ENCODE data around the gene TSC22D1.

TSC22D1 gene

GRCh38 chr13:44385401-44385800 lies 190.7 kb downstream of the TSC22D1 start:
- DNase-seq, result no peak
- TF ChIP-seq GATA1 (IDR thresholded peaks at IDR 0.05; ENCODE audit: low read depth, low read length), result no peak
- no peak for TF ChIP-seq POLR2A (IDR thresholded peaks at IDR 0.05; ENCODE audit: low read length)

GRCh38 chr13:44384778-44385177 lies 191.4 kb downstream of the TSC22D1 start:
- TF ChIP-seq GATA1 (IDR thresholded peaks at IDR 0.05; ENCODE audit: low read depth, low read length), result no peak
- TF ChIP-seq POLR2A (IDR thresholded peaks at IDR 0.05; ENCODE audit: low read length), result no peak
- DNase-seq, result no peak

- no peak for TF ChIP-seq POLR2A (IDR thresholded peaks at IDR 0.05; ENCODE audit: low read length)
- TF ChIP-seq GATA1 (IDR thresholded peaks at IDR 0.05; ENCODE audit: low read depth, low read length), result no peak
Observed at GRCh38 chr13:44383945-44384344, 192.2 kb downstream of the TSC22D1 start.

GRCh38 chr13:44382635-44383145 lies 193.4 kb downstream of the TSC22D1 start:
- peak; percentile 94 to 99 for DNase-seq
- peak; percentile 92 for TF ChIP-seq GATA1 (IDR thresholded peaks at IDR 0.05; ENCODE audit: low read depth, low read length)
- peak; percentile 33 for TF ChIP-seq POLR2A (IDR thresholded peaks at IDR 0.05; ENCODE audit: low read length)

More at GRCh38 chr13:44383945-44384344, 192.2 kb downstream of the TSC22D1 start:
- DNase-seq, result no peak
